Fibroblast of lung (primary cell): Measurements from ENCODE around the gene HGF. TPM values are rescaled to one million over a fixed set of nuclear protein-coding genes. Genes with fewer than 3 reads are reported as not detected.
A peak's percentile ranks its signal among the peaks of the same experiment; 100 is the strongest.

Experiments used
- DNase-seq, 2 donors: peaks; one replicate each; pipeline versions ENCODE4 v3.0.0 to v3.0.0-alpha.2; 2010; ENCODE audit warnings: low read depth in 2 of 2
- H2AFZ ChIP-seq: 2 replicates; pipeline ENCODE4 v1.5.1; 2012; ENCODE audit warnings: low read length, control low read depth, inconsistent platforms
- H3K27ac ChIP-seq: 2 replicates; pipeline ENCODE4 v1.5.1; 2011; ENCODE audit warnings: low read length, control low read depth; ENCODE audit not compliant: insufficient read depth
- H3K27me3 ChIP-seq: 2 replicates; pipeline ENCODE4 v1.5.1; 2011; ENCODE audit warnings: mild to moderate bottlenecking, low read length; ENCODE audit not compliant: control insufficient read depth, insufficient read depth
- H3K36me3 ChIP-seq: 2 replicates; pipeline ENCODE4 v1.5.1; 2011; ENCODE audit warnings: low read length; ENCODE audit not compliant: control insufficient read depth, insufficient read depth
- H3K4me1 ChIP-seq: 2 replicates; pipeline ENCODE4 v1.5.1; 2011; ENCODE audit warnings: low read length; ENCODE audit not compliant: control insufficient read depth, insufficient read depth; ENCODE audit errors: extremely low read depth
- H3K4me2 ChIP-seq: 2 replicates; pipeline ENCODE4 v1.5.1; 2011; ENCODE audit warnings: low read length, control low read depth; ENCODE audit not compliant: insufficient read depth; ENCODE audit errors: extremely low read depth
- H3K4me3 ChIP-seq, 4 experiments: fragments of 200-600 bp in 1 of 4; sonication (generic) in 1 of 4; replicated peaks in 1 of 4; 2 replicates each; pipeline ENCODE4 v1.5.1; 2011 to 2016; ENCODE audit warnings: low read length in 4 of 4, low read depth in 3 of 4, mild to moderate bottlenecking in 3 of 4, control low read depth in 2 of 4, inconsistent platforms in 1 of 4, mixed read lengths in 1 of 4; ENCODE audit not compliant: insufficient read depth in 1 of 4; ENCODE audit errors: control extremely low read depth in 1 of 4
- H3K79me2 ChIP-seq: 2 replicates; pipeline ENCODE4 v1.5.1; 2012; ENCODE audit warnings: mild to moderate bottlenecking, low read length, inconsistent platforms; ENCODE audit not compliant: control insufficient read depth, insufficient read depth
- H3K9ac ChIP-seq: 2 replicates; pipeline ENCODE4 v1.5.1; 2011; ENCODE audit warnings: mild to moderate bottlenecking, low read length, control low read depth; ENCODE audit not compliant: insufficient read depth
- H3K9me3 ChIP-seq: 2 replicates; pipeline ENCODE4 v1.5.1; 2012; ENCODE audit warnings: low read depth, low read length; ENCODE audit not compliant: control insufficient read depth, insufficient read depth
- H4K20me1 ChIP-seq: 2 replicates; pipeline ENCODE4 v1.5.1; 2011; ENCODE audit warnings: low read length; ENCODE audit not compliant: control insufficient read depth, insufficient read depth; ENCODE audit errors: extremely low read depth
- CTCF ChIP-seq, 2 donors: IDR thresholded peaks in 1 of 2; conservative IDR thresholded peaks in 1 of 2; 1 replicate in 1 of 2; 2 replicates in 1 of 2; pipeline ENCODE4 v1.5.1; 2011 to 2012; ENCODE audit warnings: low read length in 2 of 2, control low read depth in 1 of 2, inconsistent platforms in 1 of 2, low read depth in 1 of 2, mild to moderate bottlenecking in 1 of 2
- EZH2 ChIP-seq: IDR thresholded peaks from 2 replicates; pipeline ENCODE4 v1.5.1; 2012; ENCODE audit warnings: low read length, control low read depth, mild to moderate bottlenecking; ENCODE audit errors: missing control alignments
- polyA plus RNA-seq, 2 donors: library from polyadenylated mRNA; depleted of rRNA in 1 of 2; stranded (reverse) in 1 of 2; unstranded in 1 of 2; fragments of >200 nt; gene quantifications; 2 replicates each; pipeline ENCODE4 v1.2.1, GENCODE V29; 2011 to 2012; ENCODE audit warnings: missing spikeins in 1 of 2
- total RNA-seq: library from RNA; depleted of rRNA; stranded (reverse); fragments of >200 nt; gene quantifications from 2 replicates; pipeline ENCODE4 v1.2.1, GENCODE V29; 2014

The HGF gene
- total and polyA plus RNA-seq, 2 donors (not counting 1 experiment from before 2014, with no cell fraction given), result 212 to 243 TPM

GRCh38 chr7:81776948-81777630, 7.2 kb upstream of the HGF start:
- H3K9me3 ChIP-seq, result no peaks in the 10 kb centered on the region
- no peak overlapping the region for H3K9ac ChIP-seq
- no peaks in the 10 kb centered on the region for H3K27me3 ChIP-seq
- no peak overlapping the region for H3K27ac ChIP-seq
- TF ChIP-seq EZH2 (no peak), CTCF (conservative IDR thresholded peaks at IDR 0.05 in 1 of 2, IDR thresholded peaks at IDR 0.05 in 1 of 2; ENCODE audit: low read depth in 1 of 2, low read length in 2 of 2) (no peak)
- H3K4me1 ChIP-seq, result no peaks in the 10 kb centered on the region
- no peaks in the 10 kb centered on the region for H4K20me1 ChIP-seq
- H3K36me3 ChIP-seq, result no peaks in the 10 kb centered on the region
- no peaks in the 10 kb centered on the region for H3K79me2 ChIP-seq
- no peak overlapping the region for H3K4me2 ChIP-seq
- DNase-seq, result no peak
- no peak overlapping the region for H2AFZ ChIP-seq
- H3K4me3 ChIP-seq, result no peak overlapping the region

GRCh38 chr7:81776161-81776560, 6.3 kb upstream of the HGF start:
- H2AFZ ChIP-seq, result no peak overlapping the region
- no peaks in the 10 kb centered on the region for H4K20me1 ChIP-seq
- no peak overlapping the region for H3K9ac ChIP-seq
- no peaks in the 10 kb centered on the region for H3K27me3 ChIP-seq
- TF ChIP-seq CTCF (conservative IDR thresholded peaks at IDR 0.05 in 1 of 2, IDR thresholded peaks at IDR 0.05 in 1 of 2; ENCODE audit: low read depth in 1 of 2, low read length in 2 of 2), result no peak
- no peak for TF ChIP-seq EZH2
- DNase-seq, result peak in 1 of 2 donors; percentile 39
- H3K36me3 ChIP-seq, result no peaks in the 10 kb centered on the region
- no peak overlapping the region for H3K27ac ChIP-seq
- H3K79me2 ChIP-seq, result no peaks in the 10 kb centered on the region
- H3K4me3 ChIP-seq, result no peak overlapping the region
- no peak overlapping the region for H3K4me2 ChIP-seq
- H3K4me1 ChIP-seq, result no peaks in the 10 kb centered on the region
- H3K9me3 ChIP-seq, result no peaks in the 10 kb centered on the region

GRCh38 chr7:81775560-81775959, 5.7 kb upstream of the HGF start:
- Histone ChIP-seq H3K4me3 (no peak overlapping the region), H3K4me2 (no peak overlapping the region), H3K9me3 (no peaks in the 10 kb centered on the region), H3K27ac (no peak overlapping the region), H4K20me1 (no peaks in the 10 kb centered on the region), H3K79me2 (no peaks in the 10 kb centered on the region), H3K9ac (no peak overlapping the region), H3K36me3 (no peaks in the 10 kb centered on the region), H3K27me3 (no peaks in the 10 kb centered on the region), H2AFZ (no peak overlapping the region), H3K4me1 (peaks cover 4% of the 10 kb centered on the region)
- TF ChIP-seq CTCF (conservative IDR thresholded peaks at IDR 0.05 in 1 of 2, IDR thresholded peaks at IDR 0.05 in 1 of 2; ENCODE audit: low read depth in 1 of 2, low read length in 2 of 2), result no peak
- no peak for TF ChIP-seq EZH2
- DNase-seq, result no peak
